Erythroblast (primary cell): ENCODE measurements around the gene PRMT7.

ENCODE experiments used
- GATA1 ChIP-seq: IDR thresholded peaks from 2 replicates; pipeline ENCODE4 v1.6.1; 2011; ENCODE audit warnings: low read depth, mild to moderate bottlenecking, control low read depth, low read length, moderate library complexity
- POLR2A ChIP-seq: IDR thresholded peaks from 2 replicates; pipeline ENCODE4 v1.6.1; 2011; ENCODE audit warnings: mild to moderate bottlenecking, low read length

GRCh38 chr16:68344252-68344651 is 33.4 kb downstream of the PRMT7 start:
- TF ChIP-seq POLR2A = no peak
- no peak for TF ChIP-seq GATA1
